Mesothelial cell of epicardium (in vitro differentiated cells): ENCODE results near the gene PDE4D. TPM values are rescaled to one million over a fixed set of nuclear protein-coding genes. Genes with fewer than 3 reads are reported as not detected.

Experiments
- DNase-seq, 2 experiments: peaks; one replicate each; pipeline ENCODE4 v3.0.0; 2021; ENCODE audit warnings: low spot score in 2 of 2; ENCODE audit not compliant: unreplicated experiment in 2 of 2
- H3K27ac Mint-ChIP-seq: 2 replicates; pipeline ENCODE4 v1.8.0; 2021; ENCODE audit warnings: mixed read lengths
- H3K27me3 Mint-ChIP-seq: 2 replicates; pipeline ENCODE4 v1.8.0; 2021; ENCODE audit warnings: low read depth, mixed read lengths
- H3K36me3 Mint-ChIP-seq: 2 replicates; pipeline ENCODE4 v1.8.0; 2021; ENCODE audit warnings: mixed read lengths
- H3K4me1 Mint-ChIP-seq: 2 replicates; pipeline ENCODE4 v1.8.0; 2021; ENCODE audit warnings: mixed read lengths
- H3K4me3 Mint-ChIP-seq: 2 replicates; pipeline ENCODE4 v1.8.0; 2021; ENCODE audit warnings: mild to moderate bottlenecking, moderate library complexity, mixed read lengths
- H3K9me3 Mint-ChIP-seq: 2 replicates; pipeline ENCODE4 v1.8.0; 2021; ENCODE audit warnings: mixed read lengths
- CTCF ChIP-seq: fragments of 200-600 bp; sonication (generic); IDR thresholded peaks from one replicate; pipeline ENCODE4 v1.5.0; 2021; ENCODE audit warnings: antibody characterized with exemption; ENCODE audit not compliant: unreplicated experiment
- total RNA-seq: library from RNA; stranded (reverse); gene quantifications from 3 replicates; pipeline ENCODE4 v1.2.1, GENCODE V29; 2021

PDE4D gene
- total RNA-seq, 1 donor from 2014 or later, result 105 TPM

GRCh38 chr5:59169768-59170150 is 723.8 kb downstream of the PDE4D start:
- no peaks in the 10 kb centered on the region for H3K27me3 Mint-ChIP-seq
- no peak for DNase-seq
- peaks cover 39% of the 10 kb centered on the region for H3K4me1 Mint-ChIP-seq
- no peak overlapping the region for H3K4me3 Mint-ChIP-seq
- no peaks in the 10 kb centered on the region for H3K9me3 Mint-ChIP-seq
- no peak for TF ChIP-seq CTCF
- peaks cover 3% of the 10 kb centered on the region for H3K36me3 Mint-ChIP-seq
- peak overlapping the region; percentile 62 for H3K27ac Mint-ChIP-seq

- TF ChIP-seq CTCF, result no peak
- peaks cover 42% of the 10 kb centered on the region for H3K4me1 Mint-ChIP-seq
- H3K4me3 Mint-ChIP-seq, result no peak overlapping the region
These were observed 724.3 kb downstream of the PDE4D start for GRCh38 chr5:59169081-59169767.

GRCh38 chr5:59168067-59168466 is 725.5 kb downstream of the PDE4D start:
- TF ChIP-seq CTCF, result no peak
- Mint-ChIP-seq H3K27me3 (no peaks in the 10 kb centered on the region), H3K4me1 (peaks cover 43% of the 10 kb centered on the region), H3K4me3 (no peak overlapping the region), H3K9me3 (no peaks in the 10 kb centered on the region), H3K36me3 (peaks cover 7% of the 10 kb centered on the region), H3K27ac (peak overlapping the region; percentile 82)
- no peak for DNase-seq

More at GRCh38 chr5:59169081-59169767, 724.3 kb downstream of the PDE4D start:
- Mint-ChIP-seq H3K27ac (peak overlapping the region; percentile 62), H3K9me3 (no peaks in the 10 kb centered on the region), H3K36me3 (peaks cover 3% of the 10 kb centered on the region), H3K27me3 (no peaks in the 10 kb centered on the region)
- no peak for DNase-seq

GRCh38 chr5:59164041-59164830 is 729.3 kb downstream of the PDE4D start:
- DNase-seq, result no peak
- Mint-ChIP-seq H3K27me3 (no peaks in the 10 kb centered on the region), H3K36me3 (peaks cover 4% of the 10 kb centered on the region), H3K4me3 (no peak overlapping the region), H3K9me3 (no peaks in the 10 kb centered on the region), H3K27ac (peak overlapping the region; percentile 79), H3K4me1 (peaks cover 46% of the 10 kb centered on the region)
- TF ChIP-seq CTCF, result no peak

GRCh38 chr5:59161221-59162105 is 732.1 kb downstream of the PDE4D start:
- Mint-ChIP-seq H3K27me3 (no peaks in the 10 kb centered on the region), H3K27ac (peak overlapping the region; percentile 53), H3K4me1 (peaks cover 33% of the 10 kb centered on the region)

More at GRCh38 chr5:59161221-59162105, 732.1 kb downstream of the PDE4D start:
- no peak for DNase-seq
- no peak for TF ChIP-seq CTCF
- Mint-ChIP-seq H3K9me3 (no peaks in the 10 kb centered on the region), H3K4me3 (no peak overlapping the region), H3K36me3 (peaks cover 4% of the 10 kb centered on the region)
